LHCN-M2 (cell line): ENCODE measurements around the gene MRGPRX2. TPM values are rescaled to one million over a fixed set of nuclear protein-coding genes. Genes with fewer than 3 reads are reported as not detected.

Experiments
- DNase-seq: peaks from one replicate; pipeline ENCODE4 v3.0.0-alpha.2; 2012; ENCODE audit warnings: low read depth
- polyA plus RNA-seq: library from polyadenylated mRNA; unstranded; fragments of >200 nt; gene quantifications from one replicate; pipeline ENCODE4 v1.2.1, GENCODE V29; 2012; ENCODE audit warnings: missing spikeins
- total RNA-seq: library from RNA; depleted of rRNA; stranded (reverse); fragments of >200 nt; gene quantifications from 2 replicates; pipeline ENCODE4 v1.2.3, GENCODE V29; 2014; rRNA removed

Gene MRGPRX2
- not detected in 2 replicates for total RNA-seq
- not detected for polyA plus RNA-seq

- no peak for DNase-seq
Observed at GRCh38 chr11:19060629-19061028, at the start of gene MRGPRX2. Gene MRGPRX2 (minus strand): TSS chr11:19060717. CDS start chr11:19056402, 4,315 bp downstream.

- peak; percentile 49 for DNase-seq
Observed at GRCh38 chr11:19110295-19110694, 49.8 kb upstream of the MRGPRX2 start.

- no peak for DNase-seq
Observed at GRCh38 chr11:19107125-19107524, 46.6 kb upstream of the MRGPRX2 start.

GRCh38 chr11:19105011-19105410 lies 44.5 kb upstream of the MRGPRX2 start:
- no peak for DNase-seq

- DNase-seq: no peak
Observed at GRCh38 chr11:19102521-19102900, 42.0 kb upstream of the MRGPRX2 start.

- DNase-seq: peak; percentile 80
Observed at GRCh38 chr11:19101796-19102520, 41.4 kb upstream of the MRGPRX2 start.

GRCh38 chr11:19100885-19101284 lies 40.4 kb upstream of the MRGPRX2 start:
- no peak for DNase-seq

GRCh38 chr11:19099093-19099492 lies 38.6 kb upstream of the MRGPRX2 start:
- DNase-seq: no peak

GRCh38 chr11:19094859-19095258 lies 34.3 kb upstream of the MRGPRX2 start:
- no peak for DNase-seq

GRCh38 chr11:19093976-19094375 lies 33.5 kb upstream of the MRGPRX2 start:
- peak; percentile 74 for DNase-seq

- no peak for DNase-seq
Observed at GRCh38 chr11:19092850-19093249, 32.3 kb upstream of the MRGPRX2 start.

GRCh38 chr11:19092342-19092741 lies 31.8 kb upstream of the MRGPRX2 start:
- no peak for DNase-seq

- no peak for DNase-seq
Observed at GRCh38 chr11:19091366-19091765, 30.8 kb upstream of the MRGPRX2 start.

- DNase-seq: no peak
Observed at GRCh38 chr11:19089421-19089820, 28.9 kb upstream of the MRGPRX2 start.

GRCh38 chr11:19088791-19089190 lies 28.3 kb upstream of the MRGPRX2 start:
- DNase-seq: no peak

- peak; percentile 90 for DNase-seq
Observed at GRCh38 chr11:19087658-19088057, 27.1 kb upstream of the MRGPRX2 start.

GRCh38 chr11:19084661-19085315 lies 24.3 kb upstream of the MRGPRX2 start:
- DNase-seq: no peak

GRCh38 chr11:19083166-19083565 lies 22.6 kb upstream of the MRGPRX2 start:
- no peak for DNase-seq

GRCh38 chr11:19080579-19080993 lies 20.1 kb upstream of the MRGPRX2 start:
- DNase-seq: peak; percentile 91

- peak; percentile 93 for DNase-seq
Observed at GRCh38 chr11:19079643-19080440, 19.3 kb upstream of the MRGPRX2 start.

GRCh38 chr11:19077965-19078364 lies 17.4 kb upstream of the MRGPRX2 start:
- no peak for DNase-seq
